Upper lobe of left lung (tissue), 6 donors: ENCODE data around the gene RTL1. TPM values are rescaled to one million over a fixed set of nuclear protein-coding genes. Genes with fewer than 3 reads are reported as not detected.

ENCODE experiments used
- ATAC-seq, 2 donors: fragments of 200-7000 bp; cut with Tn5 transposase; one replicate each; pipeline ENCODE4 v1.9.1; 2022; ENCODE audit warnings: mild to moderate bottlenecking in 2 of 2, moderate library complexity in 2 of 2; ENCODE audit not compliant: low FRiP score in 2 of 2
- DNase-seq, 2 donors: peaks; one replicate each; pipeline ENCODE4 v3.0.0-alpha.2; 2019 to 2020
- H3K27ac ChIP-seq, 4 donors: fragments of 200-600 bp; sonication (generic); one replicate each; pipeline ENCODE4 v1.5.1; 2016 to 2019
- H3K27me3 ChIP-seq, 4 donors: fragments of 200-600 bp; sonication (generic); one replicate each; pipeline ENCODE4 v1.5.1; 2017 to 2019
- H3K36me3 ChIP-seq, 4 donors: fragments of 200-600 bp; sonication (generic); one replicate each; pipeline ENCODE4 v1.5.1; 2016 to 2019
- H3K4me1 ChIP-seq, 4 donors: fragments of 200-600 bp; sonication (generic); one replicate each; pipeline ENCODE4 v1.5.1; 2018 to 2019
- H3K4me3 ChIP-seq, 4 donors: fragments of 200-600 bp; sonication (generic); one replicate each; pipeline ENCODE4 v1.5.1; 2017 to 2019; ENCODE audit warnings: mild to moderate bottlenecking in 2 of 4, moderate library complexity in 1 of 4
- H3K9me3 ChIP-seq, 4 donors: fragments of 200-600 bp; sonication (generic); one replicate each; pipeline ENCODE4 v1.5.1; 2018 to 2019
- EP300 ChIP-seq, 4 donors: sonication (generic); formaldehyde crosslinking; IDR thresholded peaks; one replicate each; pipeline ENCODE4 v1.5.1; 2017; ENCODE audit warnings: antibody characterized with exemption in 4 of 4, control low read depth in 2 of 4
- POLR2A ChIP-seq, 4 donors: fragments of 450-650 bp; IDR thresholded peaks; one replicate each; pipeline ENCODE4 v1.5.1; 2016 to 2017; ENCODE audit warnings: antibody characterized with exemption in 4 of 4, mild to moderate bottlenecking in 2 of 4
- POLR2AphosphoS5 ChIP-seq, 2 donors: sonication (generic); formaldehyde crosslinking; IDR thresholded peaks; one replicate each; pipeline ENCODE4 v1.5.1; 2017; ENCODE audit warnings: antibody characterized with exemption in 2 of 2
- WGBS, 2 donors: methylation state at CpG; one replicate each; pipeline ENCODE4 v1.1.5; 2017 to 2018; 5-methylcytosine and 5-hydroxymethylcytosine counted together
- total RNA-seq, 6 donors: library from RNA; depleted of rRNA in 4 of 6; stranded (reverse); fragments of >200 nt in 4 of 6; gene quantifications; one replicate each; pipeline versions ENCODE4 v1.1.0 to v1.2.1, GENCODE V29; 2016 to 2021
- TF ChIP-seq, protein P1 (sequence below), 6 experiments: fragments of 450-650 bp in 4 of 6; fragments of 200-600 bp in 2 of 6; sonication (generic) in 2 of 6; IDR thresholded peaks; one replicate each; pipeline ENCODE4 v1.5.1; 2016 to 2019; ENCODE audit warnings: antibody characterized with exemption in 6 of 6
- donor health status: DM: no; HTN: no; CAD: no; lungs with moderate emphysema.
- donor health status: DM: no; HTN: yes; CAD: no; lungs with severe emphysema.

The RTL1 gene
- total RNA-seq, 6 donors from 2014 or later, result not detected

DNA sequence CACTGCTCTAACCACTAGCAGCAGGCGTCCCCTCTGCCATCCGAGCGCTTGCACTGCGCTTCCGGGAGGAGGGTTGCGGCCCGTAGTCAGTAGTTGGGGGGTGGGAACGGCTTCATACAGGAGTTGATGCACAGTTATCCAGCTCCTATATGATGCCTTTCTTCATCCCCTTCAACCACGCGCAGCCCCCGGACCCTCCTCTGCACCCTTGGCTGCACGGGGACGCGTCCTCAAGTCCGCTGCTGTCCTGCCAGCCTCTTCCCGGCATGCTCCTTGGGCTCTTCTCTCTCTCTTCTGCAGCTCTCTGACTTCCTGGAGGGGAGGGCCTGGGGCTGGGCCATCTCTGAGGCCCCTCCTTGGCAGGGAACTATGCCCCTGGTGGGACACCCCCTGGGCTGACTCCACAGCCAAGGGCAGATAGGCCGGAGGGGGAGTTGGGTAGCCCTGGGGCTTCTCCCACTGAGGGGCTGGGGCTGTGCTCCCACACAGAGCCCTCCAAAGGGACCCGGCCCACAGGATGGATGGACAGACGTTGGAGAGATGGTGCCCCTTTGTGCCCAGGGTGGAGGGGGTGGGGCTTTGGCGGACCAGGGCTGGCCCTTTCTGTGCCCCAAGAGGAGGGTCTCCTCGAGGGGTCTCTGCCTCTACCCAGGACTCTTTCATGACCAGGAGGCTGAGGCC lies 29.0 kb downstream of the RTL1 start:
- Histone ChIP-seq H3K9me3 (no peaks in the 10 kb centered on the region), H3K4me3 (no peak overlapping the region), H3K4me1 (no peaks in the 10 kb centered on the region), H3K27me3 (no peaks in the 10 kb centered on the region), H3K36me3 (no peaks in the 10 kb centered on the region), H3K27ac (no peak overlapping the region)
- DNase-seq (no peak), ATAC-seq (peak in 1 of 2 donors; percentile 23)
- WGBS, 2 donors, result 87 to 89% methylated on average over 16 to 19 of the region's 21 CpGs
- TF ChIP-seq EP300 (IDR thresholded peaks at IDR 0.05) (no peak), POLR2A (IDR thresholded peaks at IDR 0.05) (no peak), POLR2AphosphoS5 (IDR thresholded peaks at IDR 0.05) (no peak)
- TF ChIP-seq, protein P1, sequence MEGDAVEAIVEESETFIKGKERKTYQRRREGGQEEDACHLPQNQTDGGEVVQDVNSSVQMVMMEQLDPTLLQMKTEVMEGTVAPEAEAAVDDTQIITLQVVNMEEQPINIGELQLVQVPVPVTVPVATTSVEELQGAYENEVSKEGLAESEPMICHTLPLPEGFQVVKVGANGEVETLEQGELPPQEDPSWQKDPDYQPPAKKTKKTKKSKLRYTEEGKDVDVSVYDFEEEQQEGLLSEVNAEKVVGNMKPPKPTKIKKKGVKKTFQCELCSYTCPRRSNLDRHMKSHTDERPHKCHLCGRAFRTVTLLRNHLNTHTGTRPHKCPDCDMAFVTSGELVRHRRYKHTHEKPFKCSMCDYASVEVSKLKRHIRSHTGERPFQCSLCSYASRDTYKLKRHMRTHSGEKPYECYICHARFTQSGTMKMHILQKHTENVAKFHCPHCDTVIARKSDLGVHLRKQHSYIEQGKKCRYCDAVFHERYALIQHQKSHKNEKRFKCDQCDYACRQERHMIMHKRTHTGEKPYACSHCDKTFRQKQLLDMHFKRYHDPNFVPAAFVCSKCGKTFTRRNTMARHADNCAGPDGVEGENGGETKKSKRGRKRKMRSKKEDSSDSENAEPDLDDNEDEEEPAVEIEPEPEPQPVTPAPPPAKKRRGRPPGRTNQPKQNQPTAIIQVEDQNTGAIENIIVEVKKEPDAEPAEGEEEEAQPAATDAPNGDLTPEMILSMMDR (IDR thresholded peaks at IDR 0.05), result no peak

DNA sequence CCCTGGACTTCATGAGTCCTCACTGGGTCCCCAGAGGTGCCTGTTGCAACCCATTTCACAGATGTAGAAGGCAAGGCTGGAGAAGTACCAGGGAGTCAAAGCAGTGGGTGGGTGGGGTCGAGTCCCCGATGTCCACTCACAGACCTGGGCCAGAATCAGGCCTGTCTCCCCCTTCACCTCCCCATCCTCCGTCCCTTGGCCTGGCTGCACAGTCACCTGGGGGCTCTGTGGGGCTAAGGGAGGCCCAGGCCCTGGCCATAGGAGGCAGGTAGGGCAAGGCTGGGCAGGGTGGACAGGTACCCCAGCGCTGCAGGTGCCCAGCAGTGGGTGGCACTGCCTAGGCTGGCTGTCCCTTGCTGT lies 29.5 kb downstream of the RTL1 start:
- Histone ChIP-seq H3K9me3 (no peaks in the 10 kb centered on the region), H3K27me3 (no peaks in the 10 kb centered on the region), H3K4me1 (no peaks in the 10 kb centered on the region), H3K4me3 (no peak overlapping the region), H3K27ac (no peak overlapping the region), H3K36me3 (no peaks in the 10 kb centered on the region)
- no peak for ATAC-seq
- WGBS, 2 donors, result 88 to 100% methylated on average over 1 to 4 of the region's 4 CpGs
- no peak for TF ChIP-seq POLR2AphosphoS5 (IDR thresholded peaks at IDR 0.05)
- TF ChIP-seq, protein P1 (IDR thresholded peaks at IDR 0.05), result no peak
- TF ChIP-seq POLR2A (IDR thresholded peaks at IDR 0.05), result no peak
- no peak for TF ChIP-seq EP300 (IDR thresholded peaks at IDR 0.05)
- DNase-seq, result no peak

DNA sequence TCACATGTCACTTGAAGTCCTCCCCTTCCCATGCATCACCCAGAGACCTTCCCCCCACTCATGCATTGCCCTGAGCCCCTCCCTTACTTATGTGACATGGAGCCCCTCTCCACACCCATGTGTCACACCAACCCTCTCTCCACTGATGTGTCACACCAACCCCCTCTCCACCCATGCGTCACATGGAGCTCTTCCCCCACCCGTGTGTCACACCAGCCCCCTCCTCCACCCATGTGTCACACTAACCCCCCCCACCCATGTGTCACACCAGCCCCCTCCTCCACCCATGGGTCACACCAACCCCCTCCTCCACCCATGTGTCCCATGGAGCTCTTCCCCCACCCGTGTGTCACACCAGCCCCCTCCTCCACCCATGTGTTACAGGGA lies 30.4 kb downstream of the RTL1 start:
- Histone ChIP-seq H3K4me1 (no peaks in the 10 kb centered on the region), H3K9me3 (no peaks in the 10 kb centered on the region), H3K4me3 (no peak overlapping the region), H3K36me3 (no peaks in the 10 kb centered on the region), H3K27me3 (no peaks in the 10 kb centered on the region), H3K27ac (no peak overlapping the region)
- no peak for TF ChIP-seq EP300 (IDR thresholded peaks at IDR 0.05)
- no peak for TF ChIP-seq POLR2AphosphoS5 (IDR thresholded peaks at IDR 0.05)
- no peak for TF ChIP-seq POLR2A (IDR thresholded peaks at IDR 0.05)
- TF ChIP-seq, protein P1 (IDR thresholded peaks at IDR 0.05), result no peak
- DNase-seq (no peak), ATAC-seq (no peak)
- 59 to 62% methylated on average over 3 of the region's 3 CpGs for WGBS, 2 donors

DNA sequence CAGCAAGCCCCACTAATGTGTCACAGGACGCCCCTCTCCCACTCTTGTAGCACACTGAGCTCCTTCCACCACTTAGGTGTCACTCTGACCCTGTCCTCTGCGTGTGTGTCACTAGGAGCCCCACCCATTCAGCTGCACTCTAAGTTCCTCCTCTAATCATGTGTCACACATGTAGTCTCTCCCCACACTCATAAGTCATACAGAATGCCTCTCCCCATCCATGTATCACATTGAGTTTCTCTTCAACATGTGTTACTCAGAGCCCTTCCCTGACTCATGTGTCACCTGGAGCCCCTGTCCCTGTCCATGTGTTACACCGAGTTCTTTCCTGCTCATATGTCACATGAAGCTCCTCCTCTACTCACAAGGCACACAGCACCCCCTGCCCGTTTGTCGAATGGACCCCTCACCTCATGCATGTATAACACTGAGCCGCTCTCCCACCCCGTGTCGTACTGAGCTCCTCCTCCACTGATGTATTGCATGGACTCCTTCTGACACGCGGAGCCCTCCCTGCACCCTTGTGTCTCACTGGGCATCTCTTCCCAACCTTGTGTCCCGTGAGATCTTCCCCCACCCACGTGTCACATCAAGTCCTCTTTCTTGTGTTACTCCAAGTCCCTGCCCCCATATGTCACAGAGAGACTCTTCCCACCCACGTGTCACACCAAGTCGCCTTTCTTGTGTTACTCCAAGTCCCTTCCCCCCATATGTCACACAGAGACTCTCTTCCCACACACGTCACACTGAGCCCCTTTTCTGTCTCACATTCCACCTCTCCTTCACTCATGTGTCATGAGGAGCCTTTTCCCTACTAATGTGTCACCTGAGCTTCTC lies 31.0 kb downstream of the RTL1 start:
- 81 to 83% methylated on average over 15 of the region's 15 CpGs for WGBS, 2 donors
- no peak for DNase-seq
- ATAC-seq, result no peak
- TF ChIP-seq, protein P1 (IDR thresholded peaks at IDR 0.05), result no peak
- TF ChIP-seq EP300 (IDR thresholded peaks at IDR 0.05) (no peak), POLR2A (IDR thresholded peaks at IDR 0.05) (no peak), POLR2AphosphoS5 (IDR thresholded peaks at IDR 0.05) (no peak)
- H3K4me3 ChIP-seq, result no peak overlapping the region
- H3K27ac ChIP-seq, result no peak overlapping the region
- H3K27me3 ChIP-seq, result no peaks in the 10 kb centered on the region
- H3K4me1 ChIP-seq, result no peaks in the 10 kb centered on the region
- H3K36me3 ChIP-seq, result no peaks in the 10 kb centered on the region
- H3K9me3 ChIP-seq, result no peaks in the 10 kb centered on the region
